ENCODE measurements around the gene NRBF2.
"Not testable (repeated sequence)": the region's sequence is repeated elsewhere in the genome, so short reads cannot be mapped to it uniquely, and the experiment has no call there.

NRBF2 gene
- 30.1 to 34.5 reads per million in 2 donors for total RNA-seq

- peak; percentile 93 for DNase-seq
Observed at GRCh38 chr10:63133056-63133820, at the start of gene NRBF2. Gene NRBF2, plus strand, starts transcription at chr10:63133328. Its CDS starts 143 bp downstream, at chr10:63133471.

GRCh38 chr10:63083406-63083805, 49.7 kb upstream of the NRBF2 start:
- DNase-seq = not testable (repeated sequence)

- no peak for DNase-seq
Observed at GRCh38 chr10:63083904-63084689, 49.0 kb upstream of the NRBF2 start.

GRCh38 chr10:63084690-63085382, 48.3 kb upstream of the NRBF2 start:
- DNase-seq = no peak

GRCh38 chr10:63093227-63093626, 39.9 kb upstream of the NRBF2 start:
- no peak for DNase-seq

GRCh38 chr10:63094405-63094804, 38.7 kb upstream of the NRBF2 start:
- no peak for DNase-seq

- DNase-seq = no peak
Observed at GRCh38 chr10:63094881-63095280, 38.2 kb upstream of the NRBF2 start.

GRCh38 chr10:63099734-63100133, 33.4 kb upstream of the NRBF2 start:
- DNase-seq = no peak

GRCh38 chr10:63101091-63101490, 32.0 kb upstream of the NRBF2 start:
- DNase-seq = not testable (repeated sequence)

GRCh38 chr10:63102279-63102883, 30.7 kb upstream of the NRBF2 start:
- not testable (repeated sequence) for DNase-seq

- not testable (repeated sequence) for DNase-seq
Observed at GRCh38 chr10:63103178-63103577, 29.9 kb upstream of the NRBF2 start.

GRCh38 chr10:63103971-63104409, 29.1 kb upstream of the NRBF2 start:
- no peak for DNase-seq

- DNase-seq = no peak
Observed at GRCh38 chr10:63105225-63106110, 27.7 kb upstream of the NRBF2 start.

GRCh38 chr10:63106111-63106755, 26.9 kb upstream of the NRBF2 start:
- DNase-seq = no peak

GRCh38 chr10:63107943-63108437, 25.1 kb upstream of the NRBF2 start:
- DNase-seq = no peak

- DNase-seq = no peak
Observed at GRCh38 chr10:63110940-63111339, 22.2 kb upstream of the NRBF2 start.

- DNase-seq = no peak
Observed at GRCh38 chr10:63114031-63114814, 18.9 kb upstream of the NRBF2 start.

GRCh38 chr10:63115732-63116383, 17.3 kb upstream of the NRBF2 start:
- DNase-seq = no peak

- no peak for DNase-seq
Observed at GRCh38 chr10:63116452-63117072, 16.6 kb upstream of the NRBF2 start.

Measured in activated gamma-delta T cell (primary cell).